GM12874 (cell line): ENCODE results near the gene FAM25A.
"Not testable (repeated sequence)": the region's sequence is repeated elsewhere in the genome, so short reads cannot be mapped to it uniquely, and the experiment has no call there.

Source experiments
- CTCF ChIP-seq: IDR thresholded peaks from 2 replicates; pipeline ENCODE4 v1.5.1; 2011; ENCODE audit warnings: low read depth, mild to moderate bottlenecking, control low read depth, low read length, moderate library complexity; ENCODE audit not compliant: insufficient read depth

FAM25A gene

GRCh38 chr10:87020056-87020455, at the start of gene FAM25A:
Gene FAM25A (plus strand): TSS chr10:87020294. CDS start chr10:87020325, 31 bp downstream.
- not testable (repeated sequence) for TF ChIP-seq CTCF

- no peak for TF ChIP-seq CTCF
These were observed 49.2 kb upstream of the FAM25A start for GRCh38 chr10:86970982-86971231.

- 0 out of 2 replicates have a peak, but pooled peaks have one; percentile 18 for TF ChIP-seq CTCF
These were observed 48.7 kb upstream of the FAM25A start for GRCh38 chr10:86971232-86971991.

- no peak for TF ChIP-seq CTCF
These were observed 47.3 kb upstream of the FAM25A start for GRCh38 chr10:86972613-86973380.

GRCh38 chr10:86974484-86974883, 45.6 kb upstream of the FAM25A start:
- TF ChIP-seq CTCF, result no peak

GRCh38 chr10:86976362-86977056, 43.6 kb upstream of the FAM25A start:
- no peak for TF ChIP-seq CTCF

- TF ChIP-seq CTCF, result no peak
These were observed 40.7 kb upstream of the FAM25A start for GRCh38 chr10:86979296-86979818.
